Panc1 (cell line): ENCODE measurements around the gene HRCT1. TPM values are rescaled to one million over a fixed set of nuclear protein-coding genes. Genes with fewer than 3 reads are reported as not detected.

Experiments used
- ATAC-seq: fragments of 200-7000 bp; cut with Tn5 transposase; 2 replicates; pipeline ENCODE4 v1.9.1; 2020; ENCODE audit warnings: mild to moderate bottlenecking, moderate library complexity
- BruUV-seq: library from RNA; stranded (reverse); fragments of 400-500 nt; replicated peaks from 2 replicates; lab custom pipeline; 2021; lab: Mats Ljungman, UMichigan
- CTCF ChIA-PET: fragments of 300-600 bp; sonication (Branson Sonifier 250); formaldehyde crosslinking; loops from one replicate; lab custom pipeline; 2022; ENCODE audit warnings: antibody characterized with exemption; lab: Charles Lee
- POLR2A ChIA-PET: fragments of 300-600 bp; sonication (Branson Sonifier 250); formaldehyde crosslinking; loops from one replicate; lab custom pipeline; 2022; ENCODE audit warnings: antibody characterized with exemption; lab: Charles Lee
- DNase-seq: peaks from one replicate; pipeline ENCODE4 v3.0.0-alpha.2; 2010; ENCODE audit warnings: low read depth, low spot score
- H3K27ac ChIP-seq: 2 replicates; pipeline ENCODE4 v1.5.1; 2011; ENCODE audit warnings: mild to moderate bottlenecking, low read length, inconsistent platforms
- H3K27me3 ChIP-seq: fragments of 200-500 bp; sonication (Bioruptor generic); 2 replicates; pipeline ENCODE4 v1.6.0; 2014; ENCODE audit warnings: low read length, inconsistent platforms; ENCODE audit not compliant: control insufficient read depth, insufficient read depth
- H3K36me3 ChIP-seq: fragments of 200-500 bp; sonication (Bioruptor generic); 2 replicates; pipeline ENCODE4 v1.5.1; 2014; ENCODE audit warnings: inconsistent platforms, mild to moderate bottlenecking, low read length, moderate library complexity; ENCODE audit not compliant: control insufficient read depth, insufficient read depth
- H3K4me1 ChIP-seq: 2 replicates; pipeline ENCODE4 v1.5.1; 2011; ENCODE audit warnings: inconsistent platforms, mild to moderate bottlenecking, low read length, moderate library complexity; ENCODE audit not compliant: control insufficient read depth, insufficient read depth
- H3K4me3 ChIP-seq, 2 experiments: 2 replicates each; pipeline ENCODE4 v1.5.1; 2011 to 2012; ENCODE audit warnings: low read depth in 2 of 2, low read length in 2 of 2, mild to moderate bottlenecking in 2 of 2, inconsistent platforms in 1 of 2, moderate library complexity in 1 of 2
- H3K9me3 ChIP-seq: fragments of 200-500 bp; sonication (Bioruptor generic); 2 replicates; pipeline ENCODE4 v1.5.1; 2014; ENCODE audit warnings: low read depth, mild to moderate bottlenecking, inconsistent platforms, low read length, moderate library complexity; ENCODE audit not compliant: control insufficient read depth, insufficient read depth
- CTCF ChIP-seq: fragments of 450-650 bp; IDR thresholded peaks from 2 replicates; pipeline ENCODE4 v1.5.1; 2017; ENCODE audit warnings: mild to moderate bottlenecking
- POLR2AphosphoS5 ChIP-seq: IDR thresholded peaks from 2 replicates; pipeline ENCODE4 v1.6.1; 2012; ENCODE audit warnings: mild to moderate bottlenecking, low read depth, low read length, moderate library complexity
- REST ChIP-seq, 2 experiments: IDR thresholded peaks; 2 replicates each; pipeline ENCODE4 v1.6.1; 2011 to 2012; ENCODE audit warnings: low read depth in 2 of 2, control low read depth in 1 of 2, low read length in 1 of 2, mild to moderate bottlenecking in 1 of 2, moderate library complexity in 1 of 2; ENCODE audit not compliant: insufficient read depth in 1 of 2
- SIN3A ChIP-seq: IDR thresholded peaks from 2 replicates; pipeline ENCODE4 v1.6.1; 2012; ENCODE audit warnings: low read depth, mild to moderate bottlenecking, low read length, moderate library complexity, borderline replicate concordance; ENCODE audit not compliant: insufficient read depth
- TCF7L2 ChIP-seq: IDR thresholded peaks from 2 replicates; pipeline ENCODE4 v1.6.1; 2011; ENCODE audit warnings: mild to moderate bottlenecking, low read depth, low read length, inconsistent platforms
- in situ Hi-C: cut with HindIII; loops from 2 replicates; pipeline ENCODE4 v1.10.0; 2016; ENCODE audit warnings: low sequenced_read_pairs, low pct_unique_long_range_greater_than_20kb
- intact Hi-C: fragments of 100-400 bp; cut with micrococcal nuclease; formaldehyde crosslinking; loops from one replicate; pipeline ENCODE4 v1.10.0; 2022; ENCODE audit not compliant: unreplicated experiment
- total RNA-seq: library from RNA; stranded (reverse); gene quantifications from one replicate; pipeline ENCODE4 v1.2.1, GENCODE V29; 2021; ENCODE audit not compliant: unreplicated experiment

The HRCT1 gene
- total RNA-seq, 1 experiment from 2014 or later, result not detected

GRCh38 chr9:35952526-35953191 lies 46.7 kb downstream of the HRCT1 start:
- intact Hi-C loops, result no loop called here
- POLR2A ChIA-PET, result no interaction called here
- no TSS peak for BruUV-seq

More at GRCh38 chr9:35952526-35953191, 46.7 kb downstream of the HRCT1 start:
- CTCF ChIA-PET, result interaction anchor here (0.6 to 1.0 kb wide), 3 partner anchors 48 to 71 kb away, joined by 3 to 20 read pairs (median 4); no protein-coding TSS in a partner anchor
- Histone ChIP-seq H3K27me3 (peaks cover 11% of the 10 kb centered on the region), H3K9me3 (no peaks in the 10 kb centered on the region), H3K4me3 (no peak overlapping the region), H3K4me1 (no peaks in the 10 kb centered on the region), H3K36me3 (no peaks in the 10 kb centered on the region), H3K27ac (no peak overlapping the region)
- TF ChIP-seq CTCF (no peak), SIN3A (no peak), TCF7L2 (no peak), REST (IDR thresholded peaks at IDR 0.05; ENCODE audit: insufficient read depth in 1 of 2, low read depth in 2 of 2, low read length in 1 of 2) (no peak), POLR2AphosphoS5 (no peak)
- DNase-seq (no peak), ATAC-seq (no peak)
- in situ Hi-C loops, result no loop called here
